Breast epithelium (tissue), 4 donors: ENCODE measurements around the gene MORF4L1. TPM values are rescaled to one million over a fixed set of nuclear protein-coding genes. Genes with fewer than 3 reads are reported as not detected.
A peak's percentile ranks its signal among the peaks of the same experiment; 100 is the strongest.

Source experiments
- DNase-seq, 2 donors: peaks; one replicate each; pipeline ENCODE4 v3.0.0-alpha.2; 2019; ENCODE audit warnings: low spot score in 2 of 2
- H3K27ac ChIP-seq, 2 donors: fragments of 200-600 bp; sonication (generic) in 1 of 2; one replicate each; pipeline ENCODE4 v1.5.1; 2016 to 2019; ENCODE audit warnings: mild to moderate bottlenecking in 1 of 2
- H3K27me3 ChIP-seq, 2 donors: fragments of 200-600 bp; sonication (generic) in 1 of 2; one replicate each; pipeline versions ENCODE4 v1.5.1 to v1.6.0; 2017 to 2019; ENCODE audit warnings: control low read depth in 1 of 2, mild to moderate bottlenecking in 1 of 2
- H3K36me3 ChIP-seq: fragments of 200-600 bp; one replicate; pipeline ENCODE4 v1.5.1; 2019
- H3K4me1 ChIP-seq, 2 donors: fragments of 200-600 bp; sonication (generic); one replicate each; pipeline ENCODE4 v1.5.1; 2016 to 2019; ENCODE audit warnings: control low read depth in 1 of 2
- H3K4me3 ChIP-seq, 3 donors: fragments of 200-600 bp; sonication (generic); 1 replicate in 2 of 3; 2 replicates in 1 of 3; pipeline ENCODE4 v1.5.1; 2016 to 2019; ENCODE audit warnings: mild to moderate bottlenecking in 3 of 3, moderate library complexity in 2 of 3
- H3K9me3 ChIP-seq, 2 donors: fragments of 200-600 bp; sonication (generic) in 1 of 2; one replicate each; pipeline ENCODE4 v1.5.1; 2016 to 2019; ENCODE audit warnings: control low read depth in 1 of 2
- CTCF ChIP-seq, 3 donors: fragments of 450-650 bp; IDR thresholded peaks; one replicate each; pipeline ENCODE4 v1.5.1; 2016 to 2017; ENCODE audit warnings: antibody characterized with exemption in 3 of 3, mild to moderate bottlenecking in 3 of 3, moderate library complexity in 3 of 3
- POLR2A ChIP-seq: fragments of 450-650 bp; IDR thresholded peaks from one replicate; pipeline ENCODE4 v1.6.1; 2016; ENCODE audit warnings: antibody characterized with exemption, mild to moderate bottlenecking, moderate library complexity
- POLR2AphosphoS5 ChIP-seq, 3 donors: sonication (generic); formaldehyde crosslinking; IDR thresholded peaks; one replicate each; pipeline ENCODE4 v1.6.1; 2017; ENCODE audit warnings: antibody characterized with exemption in 3 of 3
- intact Hi-C: fragments of 100-400 bp; cut with DNase I; formaldehyde crosslinking; loops from one replicate; pipeline ENCODE4 v1.15.1; 2023; ENCODE audit warnings: low total_unique reads
- total RNA-seq, 3 donors: library from RNA; depleted of rRNA; stranded (reverse); fragments of >200 nt; gene quantifications; one replicate each; pipeline ENCODE4 v1.1.0, GENCODE V29; 2016

Gene MORF4L1
- total RNA-seq, 3 donors from 2014 or later: 330 to 411 (median 350) TPM

DNA sequence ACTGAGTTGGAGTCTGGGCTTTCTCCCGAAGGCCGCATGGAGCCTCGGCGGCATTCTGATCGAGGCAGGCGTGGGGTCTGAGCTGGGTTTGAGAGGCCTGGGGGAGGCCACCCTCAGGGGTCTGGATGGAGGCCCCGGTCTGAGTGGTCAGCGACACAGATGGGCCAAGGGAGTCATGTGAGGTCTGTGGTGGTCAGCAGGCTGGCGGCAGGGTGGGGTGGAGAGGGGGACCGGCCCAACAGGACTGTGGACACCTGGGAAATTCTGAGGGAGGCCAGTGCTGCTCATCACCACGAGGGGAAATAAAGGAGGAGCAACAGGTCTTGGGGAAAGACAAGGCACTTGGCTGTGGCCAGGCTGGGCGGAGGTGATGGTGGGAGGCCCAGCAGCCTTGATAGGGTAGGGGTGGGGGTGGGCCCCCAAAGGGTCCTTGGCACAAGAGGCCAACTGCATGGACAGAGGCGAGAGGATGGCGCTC lies 56.0 kb downstream of the MORF4L1 start:
- intact Hi-C loops: loop anchor here (10.0 kb wide), 1 partner anchor 1656 kb away; no protein-coding TSS in a partner anchor
- H3K27ac ChIP-seq: no peak overlapping the region
- H3K4me1 ChIP-seq: peaks cover 12 to 15% of the 10 kb centered on the region in 2 donors
- H3K27me3 ChIP-seq: no peaks in the 10 kb centered on the region
- DNase-seq: no peak
- no peak overlapping the region for H3K4me3 ChIP-seq
- no peaks in the 10 kb centered on the region for H3K36me3 ChIP-seq
- TF ChIP-seq POLR2AphosphoS5 (IDR thresholded peaks at IDR 0.05) (no peak), CTCF (IDR thresholded peaks at IDR 0.05) (no peak), POLR2A (no peak)
- H3K9me3 ChIP-seq: no peaks in the 10 kb centered on the region

DNA sequence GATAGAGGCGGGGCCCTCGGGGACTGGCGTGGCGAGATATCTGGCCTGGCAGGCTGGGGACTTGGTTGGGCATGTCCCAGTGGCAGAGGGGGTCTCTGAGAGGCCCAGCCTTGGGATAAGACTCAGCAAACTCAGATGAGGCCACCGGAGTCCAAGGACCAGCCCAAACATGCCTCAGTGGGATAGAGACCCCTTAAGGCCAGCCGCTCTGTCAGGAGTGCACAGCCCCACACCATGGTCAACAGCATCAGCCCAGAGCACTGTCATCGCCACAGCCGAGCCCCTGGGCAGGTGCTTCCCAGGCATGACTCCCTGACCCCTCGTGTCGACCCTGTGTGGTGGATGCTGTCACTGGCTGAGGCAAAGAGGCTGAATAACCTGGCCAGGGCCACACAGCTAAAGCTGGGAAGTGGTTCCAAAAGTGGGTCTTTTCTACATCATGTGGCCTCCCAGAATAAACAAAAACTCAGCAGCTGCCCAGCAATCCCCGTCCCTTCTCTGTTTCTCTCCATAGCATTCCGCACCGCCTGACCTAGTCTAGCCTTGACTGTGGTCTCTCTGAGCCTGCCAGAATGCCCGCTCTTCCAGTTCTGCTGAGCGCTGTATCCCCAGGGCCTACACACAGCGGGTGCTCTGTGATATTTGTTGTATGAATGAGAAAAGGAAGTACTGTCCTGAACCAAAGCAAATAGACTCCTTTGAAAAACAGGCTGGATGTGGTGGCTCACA lies 57.0 kb downstream of the MORF4L1 start:
- H3K4me1 ChIP-seq: peaks cover 20 to 21% of the 10 kb centered on the region in 2 donors
- H3K4me3 ChIP-seq: no peak overlapping the region
- H3K36me3 ChIP-seq: no peaks in the 10 kb centered on the region
- no peak for TF ChIP-seq CTCF (IDR thresholded peaks at IDR 0.05)
- no peak for TF ChIP-seq POLR2A
- peak in 2 of 3 donors; percentile 6 to 33 for TF ChIP-seq POLR2AphosphoS5 (IDR thresholded peaks at IDR 0.05)
- H3K9me3 ChIP-seq: no peaks in the 10 kb centered on the region
- intact Hi-C loops: loop anchor here (10.0 kb wide), 1 partner anchor 1655 kb away; no protein-coding TSS in a partner anchor
- H3K27me3 ChIP-seq: no peaks in the 10 kb centered on the region
- peak; percentile 71 to 75 for DNase-seq
- H3K27ac ChIP-seq: peak overlapping the region; percentile 83 to 88

DNA sequence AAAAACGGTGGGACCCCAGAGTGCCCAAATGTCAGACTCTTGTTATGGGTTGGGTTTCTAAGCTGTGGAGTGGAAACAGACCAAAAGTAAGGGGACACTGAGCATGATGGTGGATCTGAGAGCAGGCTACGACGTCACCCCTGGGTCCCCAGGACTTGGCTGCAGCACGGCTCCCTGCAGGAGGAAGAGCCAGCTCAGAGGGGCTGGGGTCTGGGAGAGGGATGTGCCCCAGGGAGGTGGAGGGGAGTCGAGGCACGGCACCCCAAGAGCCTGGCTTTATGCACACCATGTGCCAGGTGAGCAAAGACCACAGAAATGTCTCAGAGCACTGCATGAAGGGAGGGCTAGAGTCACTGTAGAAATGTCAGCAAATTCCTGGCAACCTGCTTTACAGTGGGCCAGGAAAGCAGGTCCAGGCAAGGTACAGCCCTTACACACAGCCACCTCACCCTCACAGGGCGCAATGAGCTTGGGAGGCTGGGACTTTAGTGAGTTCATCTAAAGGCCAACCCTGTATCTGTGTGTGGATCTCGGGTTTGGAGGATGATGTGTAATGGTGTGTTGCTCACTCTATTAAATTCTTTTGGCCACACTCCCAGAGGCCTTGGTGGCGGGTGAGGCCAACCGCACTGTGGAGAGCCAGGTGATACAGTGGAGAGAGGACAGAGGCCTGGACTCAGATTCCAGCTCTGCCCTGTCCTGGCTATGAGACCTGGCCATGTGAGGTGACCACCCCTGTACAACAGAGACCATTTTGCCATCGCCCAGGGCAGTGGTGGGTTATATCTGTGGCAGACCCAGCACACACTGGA lies 58.1 kb downstream of the MORF4L1 start:
- Histone ChIP-seq H3K27me3 (no peaks in the 10 kb centered on the region), H3K4me3 (no peak overlapping the region), H3K4me1 (peaks cover 20 to 21% of the 10 kb centered on the region in 2 donors), H3K9me3 (no peaks in the 10 kb centered on the region), H3K36me3 (no peaks in the 10 kb centered on the region), H3K27ac (peak overlapping the region; percentile 88 to 91)
- intact Hi-C loops: no loop called here
- DNase-seq: peak; percentile 73 to 92
- TF ChIP-seq CTCF (IDR thresholded peaks at IDR 0.05): no peak
- peak in 1 of 3 donors; percentile 47 for TF ChIP-seq POLR2AphosphoS5 (IDR thresholded peaks at IDR 0.05)

- no peaks in the 10 kb centered on the region for H3K36me3 ChIP-seq
- H3K4me3 ChIP-seq: no peak overlapping the region
- intact Hi-C loops: no loop called here
- peaks cover 20 to 21% of the 10 kb centered on the region in 2 donors for H3K4me1 ChIP-seq
- DNase-seq: no peak
- no peaks in the 10 kb centered on the region for H3K27me3 ChIP-seq
- no peaks in the 10 kb centered on the region for H3K9me3 ChIP-seq
- TF ChIP-seq POLR2A (no peak), CTCF (IDR thresholded peaks at IDR 0.05) (no peak)
- H3K27ac ChIP-seq: peak overlapping the region; percentile 88 to 91
Observed at GRCh38 chr15:78931439-78932257, 59.0 kb downstream of the MORF4L1 start.
